MG63 (cell line): ENCODE results near the gene COL5A1. TPM values are rescaled to one million over a fixed set of nuclear protein-coding genes. Genes with fewer than 3 reads are reported as not detected.
"Not testable (repeated sequence)": the region's sequence is repeated elsewhere in the genome, so short reads cannot be mapped to it uniquely, and the experiment has no call there.

Source experiments
- DNase-seq: peaks from one replicate; pipeline ENCODE4 v3.0.0-alpha.2; 2020
- H3K27me3 ChIP-seq: fragments of 250-450 bp; sonication (Bioruptor Pico); 2 replicates; pipeline ENCODE4 v1.5.1; 2020; ENCODE audit warnings: mild to moderate bottlenecking, moderate library complexity
- H3K36me3 ChIP-seq: fragments of 250-450 bp; sonication (Bioruptor Pico); 2 replicates; pipeline ENCODE4 v1.5.1; 2020; ENCODE audit warnings: mild to moderate bottlenecking, moderate library complexity
- H3K4me3 ChIP-seq: fragments of 250-450 bp; sonication (Bioruptor Pico); 2 replicates; pipeline ENCODE4 v1.5.1; 2020; ENCODE audit warnings: mild to moderate bottlenecking, moderate library complexity
- H3K9me3 ChIP-seq: fragments of 250-450 bp; sonication (Bioruptor Pico); 2 replicates; pipeline ENCODE4 v1.5.1; 2020; ENCODE audit warnings: mild to moderate bottlenecking, moderate library complexity
- total RNA-seq: library from RNA; depleted of rRNA; stranded (reverse); fragments of >200 nt; shearing (Covaris generic); gene quantifications from 2 replicates; pipeline ENCODE4 v1.2.3, GENCODE V29; 2014; ENCODE audit warnings: low replicate concordance

Gene COL5A1
- total RNA-seq, 1 experiment from 2014 or later, result 92.0 TPM

- Histone ChIP-seq H3K27me3 (no peaks in the 10 kb centered on the region), H3K4me3 (no peak overlapping the region), H3K9me3 (no peaks in the 10 kb centered on the region), H3K36me3 (peaks cover 26% of the 10 kb centered on the region)
- DNase-seq, result no peak
Measured at GRCh38 chr9:134696433-134696832, 54.8 kb downstream of the COL5A1 start.

- H3K9me3 ChIP-seq, result no peaks in the 10 kb centered on the region
- DNase-seq, result no peak
- H3K36me3 ChIP-seq, result peaks cover 31% of the 10 kb centered on the region
- no peak overlapping the region for H3K4me3 ChIP-seq
- H3K27me3 ChIP-seq, result no peaks in the 10 kb centered on the region
Measured at GRCh38 chr9:134698111-134698510, 56.5 kb downstream of the COL5A1 start.

GRCh38 chr9:134698587-134699342, 57.2 kb downstream of the COL5A1 start:
- DNase-seq, result peak; percentile 15

GRCh38 chr9:134699343-134699740, 57.7 kb downstream of the COL5A1 start:
- no peaks in the 10 kb centered on the region for H3K9me3 ChIP-seq
- DNase-seq, result no peak
- H3K4me3 ChIP-seq, result no peak overlapping the region
- H3K36me3 ChIP-seq, result peaks cover 29% of the 10 kb centered on the region
- no peaks in the 10 kb centered on the region for H3K27me3 ChIP-seq

More at GRCh38 chr9:134698587-134699342, 57.2 kb downstream of the COL5A1 start:
- Histone ChIP-seq H3K9me3 (no peaks in the 10 kb centered on the region), H3K36me3 (peaks cover 29% of the 10 kb centered on the region), H3K4me3 (no peak overlapping the region), H3K27me3 (no peaks in the 10 kb centered on the region)

GRCh38 chr9:134700636-134701350, 59.2 kb downstream of the COL5A1 start:
- no peaks in the 10 kb centered on the region for H3K9me3 ChIP-seq
- no peak for DNase-seq
- H3K4me3 ChIP-seq, result no peak overlapping the region
- H3K27me3 ChIP-seq, result no peaks in the 10 kb centered on the region
- H3K36me3 ChIP-seq, result peaks cover 34% of the 10 kb centered on the region

- Histone ChIP-seq H3K4me3 (no peak overlapping the region), H3K9me3 (no peaks in the 10 kb centered on the region), H3K36me3 (peaks cover 34% of the 10 kb centered on the region), H3K27me3 (no peaks in the 10 kb centered on the region)
- no peak for DNase-seq
Measured at GRCh38 chr9:134701581-134702259, 60.1 kb downstream of the COL5A1 start.

GRCh38 chr9:134702291-134702690, 60.7 kb downstream of the COL5A1 start:
- Histone ChIP-seq H3K4me3 (no peak overlapping the region), H3K27me3 (no peaks in the 10 kb centered on the region), H3K36me3 (peaks cover 34% of the 10 kb centered on the region), H3K9me3 (no peaks in the 10 kb centered on the region)
- no peak for DNase-seq

GRCh38 chr9:134703730-134704114, 62.1 kb downstream of the COL5A1 start:
- not testable (repeated sequence) for H3K4me3 ChIP-seq, DNase-seq, H3K27me3 ChIP-seq, H3K9me3 ChIP-seq
- peaks cover 37% of the 10 kb centered on the region for H3K36me3 ChIP-seq

GRCh38 chr9:134704498-134704897, 62.9 kb downstream of the COL5A1 start:
- no peak overlapping the region for H3K4me3 ChIP-seq
- H3K9me3 ChIP-seq, result no peaks in the 10 kb centered on the region
- no peak for DNase-seq
- peaks cover 37% of the 10 kb centered on the region for H3K36me3 ChIP-seq
- no peaks in the 10 kb centered on the region for H3K27me3 ChIP-seq

GRCh38 chr9:134705786-134706185, 64.2 kb downstream of the COL5A1 start:
- no peak overlapping the region for H3K4me3 ChIP-seq
- H3K36me3 ChIP-seq, result peaks cover 27% of the 10 kb centered on the region
- H3K27me3 ChIP-seq, result no peaks in the 10 kb centered on the region
- no peak for DNase-seq
- H3K9me3 ChIP-seq, result no peaks in the 10 kb centered on the region

- H3K36me3 ChIP-seq, result peaks cover 21% of the 10 kb centered on the region
- DNase-seq, result no peak
- no peaks in the 10 kb centered on the region for H3K27me3 ChIP-seq
- H3K4me3 ChIP-seq, result no peak overlapping the region
- no peaks in the 10 kb centered on the region for H3K9me3 ChIP-seq
Measured at GRCh38 chr9:134706522-134706921, 64.9 kb downstream of the COL5A1 start.

GRCh38 chr9:134707031-134707680, 65.6 kb downstream of the COL5A1 start:
- Histone ChIP-seq H3K27me3 (no peaks in the 10 kb centered on the region), H3K36me3 (peaks cover 15% of the 10 kb centered on the region), H3K9me3 (no peaks in the 10 kb centered on the region), H3K4me3 (no peak overlapping the region)
- DNase-seq, result no peak

- H3K4me3 ChIP-seq, result no peak overlapping the region
- H3K36me3 ChIP-seq, result peaks cover 8% of the 10 kb centered on the region
- DNase-seq, result no peak
- H3K9me3 ChIP-seq, result no peaks in the 10 kb centered on the region
- no peaks in the 10 kb centered on the region for H3K27me3 ChIP-seq
Measured at GRCh38 chr9:134707731-134708671, 66.4 kb downstream of the COL5A1 start.

GRCh38 chr9:134708672-134709038, 67.1 kb downstream of the COL5A1 start:
- DNase-seq, result no peak
- H3K36me3 ChIP-seq, result peaks cover 14% of the 10 kb centered on the region
- no peaks in the 10 kb centered on the region for H3K9me3 ChIP-seq
- H3K4me3 ChIP-seq, result no peak overlapping the region
- H3K27me3 ChIP-seq, result no peaks in the 10 kb centered on the region

GRCh38 chr9:134709512-134710270, 68.1 kb downstream of the COL5A1 start:
- Histone ChIP-seq H3K27me3 (no peaks in the 10 kb centered on the region), H3K36me3 (peaks cover 13% of the 10 kb centered on the region), H3K9me3 (no peaks in the 10 kb centered on the region), H3K4me3 (no peak overlapping the region)
- DNase-seq, result peak; percentile 27

- Histone ChIP-seq H3K36me3 (peaks cover 10% of the 10 kb centered on the region), H3K27me3 (no peaks in the 10 kb centered on the region)
- DNase-seq, result no peak
Measured at GRCh38 chr9:134710271-134710540, 68.6 kb downstream of the COL5A1 start.

More at GRCh38 chr9:134710271-134710540, 68.6 kb downstream of the COL5A1 start:
- no peak overlapping the region for H3K4me3 ChIP-seq
- no peaks in the 10 kb centered on the region for H3K9me3 ChIP-seq
